ENCODE results near the gene SGCA. TPM values are rescaled to one million over a fixed set of nuclear protein-coding genes. Genes with fewer than 3 reads are reported as not detected.

Gene SGCA
- 1 to 10 TPM; 1.7 to 2.3 TPM for total RNA-seq

GRCh38 chr17:50165867-50166517, at the start of gene SGCA:
SGCA (plus strand) TSS chr17:50166005; CDS start chr17:50166041, 36 bp downstream.
- no peaks in the 10 kb centered on the region for H3K9me3 Mint-ChIP-seq
- H3K4me3 Mint-ChIP-seq = no peak within 1 kb of the TSS
- H3K36me3 Mint-ChIP-seq (ENCODE audit: insufficient read depth in 2 of 2) = peaks cover 0 to 2% of the 10 kb centered on the region in 2 donors
- no peaks in the 10 kb centered on the region for H3K27me3 Mint-ChIP-seq (ENCODE audit: low read depth)
- peaks cover 46% of the 10 kb centered on the region for H3K4me1 Mint-ChIP-seq (ENCODE audit: low read depth)
- DNase-seq = no peak
- H3K27ac Mint-ChIP-seq = peak within 1 kb of the TSS; percentile 3
- ATAC-seq (replicated peaks in 1 of 2) = no peak

GRCh38 chr17:50117202-50118051, 48.4 kb upstream of the SGCA start:
- Mint-ChIP-seq H3K9me3 (no peaks in the 10 kb centered on the region), H3K27me3 (ENCODE audit: low read depth) (peaks cover 52% of the 10 kb centered on the region), H3K4me1 (ENCODE audit: low read depth) (peaks cover 17% of the 10 kb centered on the region), H3K27ac (no peak overlapping the region), H3K4me3 (peak overlapping the region; percentile 66 to 78), H3K36me3 (ENCODE audit: insufficient read depth in 2 of 2) (peaks cover 0 to 2% of the 10 kb centered on the region in 2 donors)
- peak; percentile 77 to 79 for DNase-seq
- ATAC-seq (replicated peaks in 1 of 2) = peak; percentile 91

GRCh38 chr17:50118076-50118827, 47.6 kb upstream of the SGCA start:
- H3K4me3 Mint-ChIP-seq = peak overlapping the region in 1 of 2 donors; percentile 5
- no peak overlapping the region for H3K27ac Mint-ChIP-seq
- peaks cover 0 to 2% of the 10 kb centered on the region in 2 donors for H3K36me3 Mint-ChIP-seq (ENCODE audit: insufficient read depth in 2 of 2)
- peaks cover 52% of the 10 kb centered on the region for H3K27me3 Mint-ChIP-seq (ENCODE audit: low read depth)
- DNase-seq (no peak), ATAC-seq (replicated peaks in 1 of 2) (no peak)
- no peaks in the 10 kb centered on the region for H3K9me3 Mint-ChIP-seq
- peaks cover 17% of the 10 kb centered on the region for H3K4me1 Mint-ChIP-seq (ENCODE audit: low read depth)

- peaks cover 52% of the 10 kb centered on the region for H3K27me3 Mint-ChIP-seq (ENCODE audit: low read depth)
- ATAC-seq (replicated peaks in 1 of 2) = no peak
- H3K9me3 Mint-ChIP-seq = no peaks in the 10 kb centered on the region
- DNase-seq = no peak
- no peak overlapping the region for H3K4me3 Mint-ChIP-seq
- peaks cover 17% of the 10 kb centered on the region for H3K4me1 Mint-ChIP-seq (ENCODE audit: low read depth)
- H3K36me3 Mint-ChIP-seq (ENCODE audit: insufficient read depth in 2 of 2) = peaks cover 0 to 2% of the 10 kb centered on the region in 2 donors
- no peak overlapping the region for H3K27ac Mint-ChIP-seq
Measured at GRCh38 chr17:50118828-50119218, 47.0 kb upstream of the SGCA start.

- no peak for ATAC-seq (replicated peaks in 1 of 2)
- Mint-ChIP-seq H3K4me1 (ENCODE audit: low read depth) (peaks cover 9% of the 10 kb centered on the region), H3K27me3 (ENCODE audit: low read depth) (peaks cover 43% of the 10 kb centered on the region), H3K4me3 (no peak overlapping the region), H3K36me3 (ENCODE audit: insufficient read depth in 2 of 2) (no peaks in the 10 kb centered on the region), H3K27ac (no peak overlapping the region), H3K9me3 (no peaks in the 10 kb centered on the region)
- DNase-seq = no peak
Measured at GRCh38 chr17:50120475-50121253, 45.1 kb upstream of the SGCA start.

GRCh38 chr17:50122945-50123344, 42.9 kb upstream of the SGCA start:
- no peak for ATAC-seq (replicated peaks in 1 of 2)

GRCh38 chr17:50123649-50124349, 42.0 kb upstream of the SGCA start:
- no peak overlapping the region for H3K27ac Mint-ChIP-seq
- no peak overlapping the region for H3K4me3 Mint-ChIP-seq
- H3K36me3 Mint-ChIP-seq (ENCODE audit: insufficient read depth in 2 of 2) = peaks cover 0 to 3% of the 10 kb centered on the region in 2 donors
- no peaks in the 10 kb centered on the region for H3K9me3 Mint-ChIP-seq
- H3K4me1 Mint-ChIP-seq (ENCODE audit: low read depth) = peaks cover 10% of the 10 kb centered on the region
- DNase-seq (no peak), ATAC-seq (replicated peaks in 1 of 2) (no peak)
- peaks cover 26% of the 10 kb centered on the region for H3K27me3 Mint-ChIP-seq (ENCODE audit: low read depth)

More at GRCh38 chr17:50122945-50123344, 42.9 kb upstream of the SGCA start:
- Mint-ChIP-seq H3K4me1 (ENCODE audit: low read depth) (peaks cover 2% of the 10 kb centered on the region), H3K4me3 (no peak overlapping the region), H3K9me3 (no peaks in the 10 kb centered on the region), H3K27me3 (ENCODE audit: low read depth) (peaks cover 26% of the 10 kb centered on the region), H3K36me3 (ENCODE audit: insufficient read depth in 2 of 2) (no peaks in the 10 kb centered on the region), H3K27ac (no peak overlapping the region)
- no peak for DNase-seq

- Mint-ChIP-seq H3K9me3 (no peaks in the 10 kb centered on the region), H3K27ac (no peak overlapping the region)
- ATAC-seq (replicated peaks in 1 of 2) = no peak
Measured at GRCh38 chr17:50125420-50125997, 40.3 kb upstream of the SGCA start.

GRCh38 chr17:50127697-50128361, 38.0 kb upstream of the SGCA start:
- no peak overlapping the region for H3K4me3 Mint-ChIP-seq
- H3K4me1 Mint-ChIP-seq (ENCODE audit: low read depth) = peaks cover 31% of the 10 kb centered on the region
- peaks cover 22% of the 10 kb centered on the region for H3K27me3 Mint-ChIP-seq (ENCODE audit: low read depth)
- H3K9me3 Mint-ChIP-seq = no peaks in the 10 kb centered on the region
- ATAC-seq (replicated peaks in 1 of 2) (no peak), DNase-seq (no peak)
- peaks cover 0 to 3% of the 10 kb centered on the region in 2 donors for H3K36me3 Mint-ChIP-seq (ENCODE audit: insufficient read depth in 2 of 2)
- peak overlapping the region; percentile 32 for H3K27ac Mint-ChIP-seq

More at GRCh38 chr17:50125420-50125997, 40.3 kb upstream of the SGCA start:
- Mint-ChIP-seq H3K4me1 (ENCODE audit: low read depth) (peaks cover 12% of the 10 kb centered on the region), H3K4me3 (no peak overlapping the region), H3K27me3 (ENCODE audit: low read depth) (peaks cover 16% of the 10 kb centered on the region), H3K36me3 (ENCODE audit: insufficient read depth in 2 of 2) (peaks cover 0 to 3% of the 10 kb centered on the region in 2 donors)
- DNase-seq = no peak

GRCh38 chr17:50128441-50129352, 37.1 kb upstream of the SGCA start:
- H3K36me3 Mint-ChIP-seq (ENCODE audit: insufficient read depth in 2 of 2) = peaks cover 3% of the 10 kb centered on the region in 2 donors
- H3K9me3 Mint-ChIP-seq = no peaks in the 10 kb centered on the region
- no peak for DNase-seq
- peaks cover 31% of the 10 kb centered on the region for H3K4me1 Mint-ChIP-seq (ENCODE audit: low read depth)
- H3K27ac Mint-ChIP-seq = peak overlapping the region; percentile 5
- no peak for ATAC-seq (replicated peaks in 1 of 2)
- peak overlapping the region; percentile 55 to 70 for H3K4me3 Mint-ChIP-seq
- H3K27me3 Mint-ChIP-seq (ENCODE audit: low read depth) = peaks cover 22% of the 10 kb centered on the region
